SHP77 (cell line): Measurements from ENCODE around the gene ACKR4.
"Not testable (repeated sequence)": the region's sequence is repeated elsewhere in the genome, so short reads cannot be mapped to it uniquely, and the experiment has no call there.

Experiments used
- DNase-seq, 2 experiments: peaks; one replicate each; lab custom pipeline; 2025; lab: John Stamatoyannopoulos, UW

The ACKR4 gene

DNA sequence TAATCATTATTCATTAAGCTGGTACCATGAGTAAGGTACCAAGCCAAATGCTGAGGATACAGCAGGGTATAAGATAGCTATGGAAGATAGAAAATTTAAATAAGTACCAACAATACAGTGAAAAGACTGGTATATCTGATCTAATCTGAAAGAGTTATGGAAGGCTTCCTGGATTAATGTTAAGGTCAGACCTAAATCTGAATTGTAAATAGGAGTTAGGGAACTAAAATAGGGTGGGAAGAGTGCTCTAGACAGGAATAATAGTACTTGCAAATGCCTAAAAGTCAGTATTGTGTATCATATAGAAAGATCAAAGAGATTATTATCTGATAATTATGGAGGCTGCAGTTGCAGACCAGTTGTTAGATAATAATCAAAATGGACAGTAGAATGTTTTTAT lies 2.6 kb upstream of the ACKR4 start:
- no peak for DNase-seq

- no peak for DNase-seq
Observed at GRCh38 chr3:132595014-132595413, 2.1 kb upstream of the ACKR4 start.

DNA sequence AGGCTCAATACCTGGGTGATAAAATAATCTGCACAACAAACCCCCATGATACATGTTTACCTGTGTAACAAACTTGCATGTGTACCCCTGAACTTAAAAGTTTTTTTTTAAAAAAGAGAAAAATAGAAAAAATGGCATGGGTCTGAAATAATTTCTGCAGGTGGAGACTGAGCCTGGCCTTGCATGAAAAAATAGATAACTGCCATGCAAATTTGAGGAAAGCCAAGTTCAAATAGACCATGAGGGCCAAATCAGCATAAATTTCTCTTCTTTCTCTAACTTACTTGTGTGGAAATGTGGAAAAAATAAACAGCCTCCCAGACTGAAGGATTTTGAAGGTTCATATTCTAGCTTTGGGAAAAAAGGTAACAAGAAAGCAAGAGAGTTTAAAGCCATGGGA lies 744 bp upstream of the ACKR4 start:
- no peak for DNase-seq

GRCh38 chr3:132597660-132598059 lies 590 bp downstream of the ACKR4 start:
- DNase-seq: no peak

DNA sequence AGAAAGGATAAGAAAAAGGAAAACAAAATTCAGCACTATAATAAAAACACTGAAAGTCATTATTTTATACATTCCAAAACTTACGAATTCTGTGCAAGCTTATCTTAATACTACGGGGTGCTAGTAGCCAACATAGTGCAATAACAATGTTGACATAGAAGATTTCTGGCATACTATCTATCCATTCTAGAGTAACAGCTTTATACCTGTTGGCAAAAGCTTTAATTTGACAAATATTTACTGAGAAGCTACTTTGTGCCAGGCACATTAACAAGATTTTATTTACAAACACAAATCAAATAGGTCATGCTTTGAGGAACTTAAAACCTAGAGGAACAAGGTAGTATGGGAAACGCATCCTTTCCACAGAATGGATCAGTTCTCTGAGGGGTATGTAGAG lies 1.1 kb downstream of the ACKR4 start:
- no peak for DNase-seq

- DNase-seq: not testable (repeated sequence)
Observed at GRCh38 chr3:132600614-132601013, 3.5 kb downstream of the ACKR4 start.

DNA sequence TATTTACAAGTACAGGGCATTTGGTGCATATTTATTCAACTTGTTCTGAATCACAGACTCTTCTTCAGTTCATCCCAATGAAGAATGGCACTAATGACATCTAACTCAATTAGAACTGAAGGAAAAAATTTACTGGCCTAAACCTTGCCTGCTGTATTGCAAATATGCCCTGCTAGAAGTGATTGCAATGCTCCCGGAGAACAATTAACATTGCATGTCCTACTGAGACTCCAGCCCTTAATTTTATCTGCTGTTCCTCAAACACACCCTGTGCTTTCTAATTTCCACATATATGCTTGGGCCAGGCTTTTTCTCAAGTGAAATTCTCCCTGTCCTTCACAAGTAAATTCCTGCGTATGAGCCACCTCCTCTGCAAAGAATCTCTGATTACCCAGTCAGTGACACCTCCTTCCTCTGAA lies 8.3 kb downstream of the ACKR4 start:
- no peak for DNase-seq

GRCh38 chr3:132606085-132606484 lies 9.0 kb downstream of the ACKR4 start:
- DNase-seq: no peak

- not testable (repeated sequence) for DNase-seq
Observed at GRCh38 chr3:132606620-132607019, 9.6 kb downstream of the ACKR4 start.

DNA sequence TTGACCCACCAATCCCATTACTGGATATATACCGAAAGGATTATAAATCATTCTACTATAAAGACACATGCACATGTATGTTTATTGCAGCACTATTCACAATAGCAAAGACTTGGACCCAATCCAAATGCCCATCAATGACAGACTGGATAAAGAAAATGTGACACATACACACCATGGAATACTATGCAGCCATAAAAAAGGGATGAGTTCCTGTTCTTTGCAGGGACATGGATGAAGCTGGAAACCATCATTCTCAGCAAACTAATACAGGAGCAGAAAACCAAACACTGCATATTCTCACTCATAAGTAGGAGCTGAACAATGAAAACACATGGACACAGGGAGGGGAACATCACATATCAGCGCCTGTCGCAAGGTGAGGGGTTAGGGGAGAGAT lies 18.2 kb downstream of the ACKR4 start:
- not testable (repeated sequence) for DNase-seq

DNA sequence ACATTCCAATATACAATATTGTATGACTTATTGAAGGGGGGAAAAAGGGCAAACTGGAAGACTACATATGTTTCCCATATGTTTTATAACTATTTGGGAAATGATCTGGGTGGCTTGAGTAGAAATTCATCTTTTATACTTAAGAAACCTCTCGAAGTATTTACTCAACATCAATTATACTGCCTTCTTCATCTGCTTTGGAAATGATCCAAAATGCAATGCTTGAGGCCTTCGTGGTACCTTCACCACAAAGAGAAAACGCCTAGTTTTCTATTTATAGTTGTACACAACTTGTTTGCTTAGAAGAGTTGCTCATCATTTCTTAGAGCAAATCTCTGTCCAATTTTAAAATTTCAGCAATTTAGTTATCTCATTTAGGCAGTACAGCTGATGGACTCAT lies 18.8 kb downstream of the ACKR4 start:
- DNase-seq: no peak

GRCh38 chr3:132616780-132617179 lies 19.7 kb downstream of the ACKR4 start:
- no peak for DNase-seq

DNA sequence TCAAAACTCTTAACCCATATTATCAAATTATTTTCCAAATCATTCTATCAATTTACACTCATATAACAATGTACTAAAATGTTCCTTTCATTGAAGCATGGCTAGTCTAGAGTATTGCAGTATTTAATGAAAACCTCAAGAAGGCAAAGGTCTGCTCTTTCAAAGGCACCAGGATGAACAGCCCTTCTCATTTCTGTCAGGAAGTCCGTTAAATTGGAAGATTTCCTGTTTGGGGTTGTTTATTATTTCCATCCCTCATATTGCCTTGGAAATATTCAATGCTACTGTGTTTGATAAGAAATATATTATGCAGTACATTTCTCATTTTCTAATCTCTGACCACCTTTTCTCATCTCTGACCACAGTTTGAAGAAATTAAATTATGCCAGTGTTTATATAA lies 25.1 kb downstream of the ACKR4 start:
- DNase-seq: no peak

DNA sequence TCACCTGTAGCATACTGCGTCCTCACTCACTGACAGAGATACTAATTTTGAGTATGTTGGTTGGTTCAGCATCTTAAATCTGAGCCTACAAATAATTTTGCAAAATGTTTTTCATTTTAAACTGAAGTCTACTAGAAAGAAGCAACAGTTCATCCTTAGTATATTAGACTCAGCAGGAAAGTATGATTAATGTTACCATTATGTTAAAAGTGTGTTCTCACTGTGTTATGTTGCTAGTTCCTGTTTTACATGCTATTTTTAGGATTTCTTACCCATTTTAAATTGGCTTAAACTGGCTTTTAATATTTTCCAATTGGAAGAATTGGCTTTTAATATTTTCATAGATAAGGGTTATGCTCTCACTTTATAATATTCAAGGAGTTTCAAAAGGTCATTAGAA lies 25.7 kb downstream of the ACKR4 start:
- no peak for DNase-seq

- no peak for DNase-seq
Observed at GRCh38 chr3:132623646-132624045, 26.6 kb downstream of the ACKR4 start.

GRCh38 chr3:132624790-132625189 lies 27.7 kb downstream of the ACKR4 start:
- DNase-seq: no peak

DNA sequence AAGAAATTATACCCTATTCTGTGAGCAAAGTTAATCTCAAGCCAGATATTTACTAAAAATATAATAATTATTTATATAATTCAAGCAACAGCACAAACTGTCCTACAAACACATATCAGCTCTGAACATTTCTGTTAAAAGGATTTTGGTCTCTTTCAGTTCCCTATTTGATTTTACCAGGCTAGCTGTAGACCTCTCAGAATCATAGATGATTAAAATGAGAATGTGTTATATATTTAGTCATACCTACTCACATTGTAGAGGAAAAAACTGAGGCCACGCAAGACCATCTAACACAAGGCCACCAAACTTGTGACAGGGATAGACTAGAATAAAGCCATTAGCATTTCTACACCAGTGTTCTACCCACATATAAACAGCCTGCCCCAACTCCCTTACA lies 28.5 kb downstream of the ACKR4 start:
- no peak for DNase-seq

- DNase-seq: no peak
Observed at GRCh38 chr3:132626955-132627354, 29.9 kb downstream of the ACKR4 start.

- no peak for DNase-seq
Observed at GRCh38 chr3:132628157-132628556, 31.1 kb downstream of the ACKR4 start.

GRCh38 chr3:132629928-132630327 lies 32.9 kb downstream of the ACKR4 start:
- no peak for DNase-seq

GRCh38 chr3:132630612-132631011 lies 33.5 kb downstream of the ACKR4 start:
- DNase-seq: no peak

DNA sequence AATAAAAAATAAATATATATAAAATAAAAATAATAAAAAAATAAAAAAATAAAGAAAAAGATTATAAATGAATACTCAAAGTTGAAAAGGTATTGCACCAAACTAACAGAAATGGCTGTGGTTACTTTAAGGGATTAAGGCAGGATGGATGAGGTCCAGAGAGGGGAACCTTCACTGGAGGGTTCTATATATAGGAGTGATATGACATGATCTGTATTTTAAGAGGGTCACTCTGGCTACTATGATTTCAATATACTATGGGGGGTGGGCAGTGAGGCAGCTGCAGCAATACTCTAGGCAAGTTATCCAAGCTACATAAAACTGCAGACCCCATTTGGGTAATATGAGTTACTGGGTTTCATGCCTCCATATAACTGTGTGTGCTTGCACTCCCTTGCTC lies 38.0 kb downstream of the ACKR4 start:
- DNase-seq: no peak

DNA sequence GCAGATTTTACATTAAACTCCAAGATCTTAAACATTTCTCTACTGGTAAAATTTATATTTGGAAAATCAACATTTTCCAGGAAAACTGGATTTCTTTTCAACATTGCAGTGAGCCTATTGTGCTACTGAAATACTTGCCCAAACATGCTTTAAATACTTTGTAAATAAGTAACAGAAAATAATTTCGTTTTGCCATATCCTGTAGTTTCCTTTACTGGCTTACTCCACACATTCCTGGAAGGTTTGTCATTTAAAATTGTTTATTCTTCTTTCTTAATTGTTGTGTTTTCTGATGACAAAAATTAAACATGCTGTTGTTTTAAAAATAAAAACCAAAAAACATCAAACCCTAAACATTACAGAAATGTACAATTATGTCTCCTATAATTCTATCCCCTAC lies 40.5 kb downstream of the ACKR4 start:
- DNase-seq: no peak

GRCh38 chr3:132638706-132639105 lies 41.6 kb downstream of the ACKR4 start:
- no peak for DNase-seq

DNA sequence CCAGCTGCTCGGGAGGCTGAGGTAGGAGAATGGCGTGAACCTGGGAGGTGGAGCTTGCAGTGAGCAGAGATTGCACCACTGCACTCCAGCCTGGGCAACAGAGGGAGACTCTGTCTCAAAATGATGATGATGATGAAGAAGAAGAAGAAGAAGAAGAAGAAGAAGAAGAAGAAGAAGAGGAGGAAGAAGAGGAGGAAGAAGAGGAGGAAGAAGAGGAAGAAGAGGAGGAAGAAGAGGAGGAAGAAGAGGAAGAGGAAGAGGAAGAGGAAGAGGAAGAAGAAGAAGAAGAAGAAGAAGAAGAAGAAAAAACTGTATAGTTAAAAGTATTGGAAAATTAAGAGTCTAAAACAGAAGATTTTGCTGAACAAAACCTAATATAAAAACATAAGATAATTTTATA lies 44.4 kb downstream of the ACKR4 start:
- not testable (repeated sequence) for DNase-seq
